HG02678 (cell line): ENCODE measurements around the gene OMA1.
"Not testable (repeated sequence)": the region's sequence is repeated elsewhere in the genome, so short reads cannot be mapped to it uniquely, and the experiment has no call there.

ENCODE experiments used
- ATAC-seq: cut with Tn5 transposase; IDR thresholded peaks from one replicate; pipeline ENCODE4 v1.9.1; 2021; ENCODE audit warnings: mild to moderate bottlenecking, moderate library complexity; ENCODE audit not compliant: unreplicated experiment

OMA1 gene

DNA sequence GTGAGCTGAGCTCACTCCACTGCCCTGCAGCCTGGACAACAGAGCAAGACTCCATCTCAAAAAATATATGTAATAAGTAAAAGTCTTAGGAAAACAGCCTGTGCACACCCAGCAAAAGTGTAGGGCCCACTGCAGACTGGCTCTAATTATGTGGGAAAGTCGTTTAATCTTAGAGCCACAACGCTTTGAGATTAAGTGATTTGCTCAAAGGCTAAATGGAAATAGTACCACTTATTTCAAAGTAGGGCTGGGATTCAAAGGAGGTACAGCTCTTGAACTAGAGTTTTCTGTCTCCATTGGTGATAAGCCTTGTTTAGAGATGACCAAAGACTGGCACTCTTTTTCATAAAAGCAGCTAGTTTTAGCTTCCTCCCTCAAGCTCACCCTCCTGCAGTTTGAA is 28.3 kb upstream of the OMA1 start:
- no peak for ATAC-seq

DNA sequence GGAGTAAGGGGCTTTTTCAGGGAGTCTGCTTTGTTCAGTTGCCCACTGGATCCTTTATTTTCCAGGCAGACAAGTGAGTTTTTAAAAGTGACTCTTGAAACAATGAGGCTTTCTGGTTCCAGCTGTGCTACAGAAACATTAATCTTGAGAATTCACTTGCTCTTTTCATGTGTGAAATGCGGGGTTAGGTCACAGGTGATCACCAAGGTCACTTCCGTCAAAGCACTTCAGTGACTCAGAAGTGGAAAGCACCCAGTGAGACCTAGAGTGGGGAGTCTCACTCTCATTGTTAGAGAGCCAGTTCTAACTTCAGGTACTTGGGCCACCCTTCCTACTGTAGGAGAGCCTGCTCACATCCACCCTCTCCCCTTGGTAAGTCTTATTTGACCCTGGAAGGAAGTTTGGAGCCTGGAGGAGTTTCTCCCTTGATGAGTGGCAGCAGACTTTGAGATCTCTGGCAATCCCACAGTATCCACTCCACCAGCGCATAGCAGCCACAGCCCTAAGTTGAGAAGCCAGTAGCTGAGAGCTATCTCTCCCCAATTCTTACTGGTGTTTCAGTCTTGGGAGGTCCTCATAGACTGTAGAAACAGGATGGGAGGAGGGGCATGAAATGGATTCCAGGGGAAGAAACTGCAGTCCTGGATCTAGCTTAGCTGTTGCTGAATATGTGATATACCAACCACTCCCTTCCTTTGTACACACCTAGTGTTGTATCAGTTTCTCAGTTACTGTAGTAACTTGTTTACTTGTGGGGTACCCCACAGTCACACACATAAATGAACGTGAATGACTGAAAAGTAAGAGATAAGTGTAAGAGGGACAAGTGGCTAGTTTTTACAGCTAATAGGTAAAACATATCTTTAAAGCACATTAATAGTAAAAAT is 27.4 kb upstream of the OMA1 start:
- ATAC-seq = peak; percentile 98

DNA sequence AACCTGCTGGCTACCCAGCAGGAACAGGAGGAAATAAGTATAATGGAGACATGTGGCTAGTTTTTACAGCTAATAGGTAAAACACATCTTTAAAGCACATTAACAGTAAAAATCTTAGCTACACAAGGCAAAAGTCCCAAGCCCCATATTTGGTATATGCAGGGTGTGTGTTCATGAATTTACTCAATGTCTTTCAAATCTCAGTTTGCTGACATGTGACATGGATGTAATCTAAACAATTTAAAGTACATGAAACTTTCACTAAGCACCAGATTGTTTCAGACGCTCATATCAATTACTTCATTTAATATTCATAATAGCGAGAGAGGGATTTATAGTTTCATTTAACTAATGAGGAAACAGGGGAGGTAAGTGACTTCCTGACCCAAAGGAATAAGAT is 26.6 kb upstream of the OMA1 start:
- no peak for ATAC-seq

DNA sequence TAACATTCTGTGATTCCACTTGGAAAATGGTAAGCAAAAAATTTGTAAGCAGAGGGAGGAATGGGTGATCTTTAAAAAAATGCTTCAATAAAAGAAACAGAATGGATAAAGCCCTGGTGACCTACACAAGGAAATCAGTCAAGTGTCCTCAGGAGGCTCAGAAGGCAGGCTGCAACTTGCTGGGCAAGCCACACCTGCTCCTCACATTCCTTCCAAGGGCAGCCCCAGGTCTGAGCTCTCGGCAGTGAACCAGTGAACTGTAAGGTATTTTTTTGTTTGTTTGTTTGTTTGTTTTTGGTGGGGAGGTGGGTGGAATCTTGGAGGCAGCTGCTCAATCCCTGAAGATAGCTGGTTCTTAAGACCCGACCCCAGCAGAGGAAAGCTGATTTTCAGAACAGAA is 26.2 kb upstream of the OMA1 start:
- ATAC-seq = no peak

DNA sequence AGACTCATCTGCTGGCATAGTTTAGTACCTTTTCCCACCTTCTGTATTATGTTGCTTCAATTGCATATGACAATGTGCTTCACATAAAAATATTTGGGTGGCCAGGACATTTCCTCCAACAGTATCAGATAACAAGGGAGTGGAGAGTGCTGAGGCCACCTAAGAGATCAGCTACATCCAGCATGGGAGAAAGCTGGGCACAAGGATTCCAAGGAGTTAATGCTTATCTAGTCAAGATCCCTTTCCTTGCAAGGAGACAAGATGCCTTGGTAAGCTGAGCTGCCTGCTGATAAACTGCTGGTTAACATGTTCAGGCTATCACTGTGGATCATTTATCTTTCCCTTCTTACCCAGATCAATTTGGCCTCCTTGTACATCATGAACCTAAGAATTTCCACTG is 25.1 kb upstream of the OMA1 start:
- no peak for ATAC-seq

DNA sequence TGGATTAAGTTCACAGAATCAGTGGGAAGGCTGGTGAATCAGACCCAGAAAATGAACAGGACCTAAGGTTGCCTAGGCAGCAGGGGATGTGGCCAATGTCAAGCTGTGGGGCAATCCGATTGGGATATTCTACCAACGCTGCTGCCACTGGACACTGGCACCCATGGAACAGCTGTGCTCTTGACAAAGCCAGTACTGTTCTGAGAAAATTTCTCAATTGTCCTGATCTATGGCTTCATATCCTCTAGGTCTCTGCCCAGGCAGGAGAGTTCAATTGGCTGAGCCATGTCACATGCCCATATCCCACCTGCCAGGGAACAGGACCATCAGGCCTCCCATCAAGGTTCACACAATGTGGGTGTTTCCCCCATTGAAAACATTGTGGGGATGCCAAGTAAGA is 24.3 kb upstream of the OMA1 start:
- no peak for ATAC-seq

DNA sequence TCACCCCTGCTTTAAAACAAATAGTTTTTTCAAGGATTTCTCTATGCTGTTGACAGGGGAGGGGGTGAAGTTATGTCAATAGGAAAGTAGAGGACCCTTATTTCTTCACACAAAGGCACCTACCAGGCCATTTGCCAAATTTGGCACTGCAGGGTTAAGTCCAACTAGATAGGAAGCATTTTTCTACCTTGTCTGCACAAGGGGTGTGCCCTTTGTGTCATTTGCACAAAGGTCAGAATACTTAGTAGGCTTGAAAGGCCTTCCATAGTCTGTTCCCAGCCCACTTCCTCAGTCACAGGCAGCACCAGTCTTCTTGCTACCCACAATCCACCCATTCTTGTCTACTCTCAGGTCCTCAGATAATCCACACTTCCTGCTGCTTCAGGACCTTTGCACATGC is 23.6 kb upstream of the OMA1 start:
- no peak for ATAC-seq

DNA sequence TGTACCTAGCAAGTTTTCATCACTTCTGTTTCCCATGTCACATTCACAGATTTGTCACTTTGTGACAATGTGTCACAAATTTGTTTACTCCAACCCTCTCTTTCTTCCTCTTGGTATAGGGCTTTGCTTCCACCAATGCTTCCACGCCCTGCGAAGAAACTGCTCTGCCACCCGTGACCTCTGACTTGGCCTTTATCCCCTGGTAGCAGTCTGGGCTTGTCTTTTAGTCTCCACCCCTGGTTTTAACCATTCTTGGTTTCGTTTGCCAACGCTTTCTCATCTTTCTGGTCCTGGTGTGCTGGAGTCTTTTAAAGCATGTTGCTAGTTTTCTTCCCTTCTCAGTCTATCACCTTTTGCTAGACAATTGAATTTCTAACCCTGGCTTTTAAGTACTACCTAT is 22.4 kb upstream of the OMA1 start:
- no peak for ATAC-seq

DNA sequence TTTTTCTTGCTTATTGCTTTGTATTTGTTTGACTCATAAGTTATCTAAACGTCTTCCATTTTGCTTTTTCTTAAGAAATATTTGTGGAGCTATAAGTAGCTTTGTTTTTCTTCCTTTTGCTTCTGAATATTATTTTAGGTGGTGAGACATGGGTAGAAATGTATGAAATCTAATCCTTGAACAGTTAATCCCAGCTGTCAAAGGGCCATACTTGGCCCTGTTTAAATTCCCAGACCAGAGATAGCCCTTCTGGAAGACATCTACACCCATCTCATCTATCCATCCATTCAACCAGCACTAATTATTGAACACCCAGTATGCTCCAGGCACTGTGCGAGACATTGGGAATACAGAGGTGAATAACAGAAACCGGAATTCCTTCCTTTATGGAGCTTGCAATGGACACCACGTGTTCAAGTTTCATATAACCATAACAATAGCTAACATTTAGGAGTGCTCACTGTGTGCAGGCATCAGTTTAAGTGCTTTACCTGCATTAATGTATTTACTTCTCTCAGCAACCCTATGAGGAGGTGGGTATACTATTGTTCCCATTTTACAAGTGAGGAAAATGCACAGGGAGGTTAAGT is 21.8 kb upstream of the OMA1 start:
- ATAC-seq = no peak

DNA sequence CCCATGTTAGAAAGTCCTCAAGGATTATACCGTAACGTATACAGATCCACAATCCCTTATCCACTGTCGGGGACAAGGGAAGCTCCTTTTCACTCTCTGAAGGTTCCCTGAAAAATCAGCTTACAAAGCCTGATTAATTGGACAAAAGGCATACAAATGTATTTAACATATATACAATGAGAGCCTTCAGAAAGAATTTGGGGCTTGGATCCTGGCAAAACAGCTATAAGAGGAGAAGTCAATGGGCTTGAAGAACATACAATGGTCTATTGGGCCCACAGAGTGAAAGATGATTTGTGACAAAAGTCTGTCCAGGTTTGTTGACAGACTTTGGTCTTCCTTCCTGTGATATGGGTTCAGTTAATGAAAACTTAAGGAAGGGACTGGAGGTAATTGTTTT is 19.8 kb upstream of the OMA1 start:
- ATAC-seq = no peak

DNA sequence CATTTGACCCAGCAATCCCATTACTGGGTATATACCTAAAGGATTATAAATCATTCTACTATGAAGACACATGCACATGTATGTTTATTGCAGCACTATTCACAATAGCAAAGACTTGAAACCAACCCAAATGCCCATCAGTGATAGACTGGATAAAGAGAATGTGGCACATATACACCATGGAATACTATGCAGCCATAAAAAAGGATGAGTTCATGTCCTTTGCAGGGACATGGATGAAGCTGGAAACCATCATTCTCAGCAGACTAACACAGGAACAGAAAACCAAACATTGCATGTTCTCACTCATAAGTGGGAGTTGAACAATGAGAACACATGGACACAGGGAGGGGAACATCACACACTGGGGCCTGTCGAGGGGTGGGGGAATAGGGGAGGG is 17.2 kb upstream of the OMA1 start:
- ATAC-seq = not testable (repeated sequence)

DNA sequence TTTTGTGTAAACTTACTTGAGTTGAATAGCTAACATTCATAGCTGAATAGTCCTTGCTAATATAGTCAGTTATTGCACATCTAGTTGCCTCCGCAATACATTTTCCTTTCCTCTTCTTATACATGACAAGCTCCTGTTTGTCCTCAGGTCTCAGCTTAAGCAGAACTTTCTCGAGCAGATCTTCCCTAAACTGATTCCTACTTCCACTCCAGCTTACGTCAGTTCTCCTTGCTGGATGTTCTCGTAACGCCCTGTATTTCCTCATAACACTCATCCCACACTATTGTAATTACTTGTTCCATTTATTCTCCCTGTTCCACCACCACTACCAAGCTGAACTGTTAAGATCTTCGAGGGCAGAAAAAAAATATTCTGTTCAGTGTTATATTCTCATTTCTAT is 15.1 kb upstream of the OMA1 start:
- ATAC-seq = no peak

DNA sequence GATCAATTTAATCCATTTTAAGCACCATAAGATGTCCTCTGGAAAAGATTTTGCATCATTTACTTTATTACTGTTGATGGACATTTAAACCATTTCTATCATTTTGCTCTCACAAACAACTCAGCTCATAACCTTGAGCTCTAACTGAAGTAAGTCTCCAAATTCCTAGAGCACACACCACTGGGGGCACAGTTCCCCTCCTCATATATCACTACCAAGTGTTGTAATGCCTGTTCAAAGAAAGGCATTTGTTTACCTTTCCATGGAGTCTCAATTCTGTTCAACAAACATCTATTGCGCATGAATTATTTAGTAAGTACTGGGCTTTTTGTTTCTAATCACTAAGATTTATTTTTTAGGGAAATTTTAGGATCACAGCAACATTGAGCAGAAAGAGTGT is 8.9 kb upstream of the OMA1 start:
- no peak for ATAC-seq

DNA sequence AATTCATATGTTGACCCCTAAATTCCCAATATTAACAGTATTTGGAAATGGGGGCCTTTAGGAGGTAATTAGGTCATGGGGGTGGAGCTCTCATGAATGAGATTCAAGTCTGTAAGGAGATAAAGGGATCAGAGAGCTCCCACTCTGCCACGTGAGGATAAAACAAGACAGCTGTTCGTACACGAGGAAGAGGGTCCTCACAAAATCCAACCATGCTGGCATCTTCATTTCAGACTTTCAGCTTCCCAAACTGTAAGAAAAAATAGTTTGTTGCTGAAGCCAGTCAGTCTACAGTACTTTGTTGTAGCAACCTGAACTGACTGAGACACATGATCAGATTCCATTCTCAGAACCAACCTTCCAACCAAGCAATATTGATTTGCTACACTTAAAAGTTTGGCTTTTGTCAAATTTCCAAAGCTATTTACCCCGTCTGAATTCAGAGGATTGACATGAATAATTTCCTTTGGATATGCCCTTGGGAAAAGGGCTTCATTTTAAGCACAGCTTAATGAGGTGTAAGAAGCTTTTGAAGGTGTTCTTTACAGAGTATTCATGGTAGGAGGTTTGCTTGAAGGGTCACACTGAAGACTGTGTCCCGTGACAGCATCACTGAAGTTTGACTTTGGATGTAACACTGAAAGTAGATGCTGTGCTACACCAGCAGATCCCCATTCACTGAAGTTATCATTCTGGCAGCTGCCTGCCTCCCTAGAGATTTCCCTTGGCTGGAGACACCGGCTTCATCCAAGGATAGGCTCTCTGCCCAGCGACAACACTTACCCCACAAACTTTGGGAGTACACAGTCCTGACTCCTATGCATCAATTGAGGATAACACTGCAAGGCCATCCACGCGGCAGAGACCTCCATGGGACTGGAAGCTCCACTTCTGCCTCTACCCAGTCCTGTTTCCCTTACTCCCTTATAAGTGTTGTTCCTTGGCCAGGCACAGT is 4.9 kb upstream of the OMA1 start:
- no peak for ATAC-seq

DNA sequence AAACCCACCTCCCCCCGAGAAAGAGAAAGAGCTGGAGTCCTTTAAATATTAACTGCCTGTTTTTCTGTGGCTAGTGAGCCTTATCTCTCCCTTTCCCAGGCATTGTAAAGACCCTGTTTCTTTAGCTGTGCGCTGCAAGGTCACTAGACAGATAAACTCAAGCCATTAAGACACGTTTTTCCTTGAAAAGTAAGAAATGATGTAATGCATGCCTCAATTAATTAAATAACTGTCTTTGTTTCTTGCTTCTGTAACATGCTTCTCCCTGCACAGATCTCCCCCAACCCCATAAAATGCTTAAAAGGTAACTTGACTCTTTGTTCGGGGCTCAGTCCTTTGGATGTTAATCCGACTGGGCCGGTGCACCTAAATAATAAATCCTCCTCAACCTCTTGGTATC is 2.8 kb upstream of the OMA1 start:
- not testable (repeated sequence) for ATAC-seq

DNA sequence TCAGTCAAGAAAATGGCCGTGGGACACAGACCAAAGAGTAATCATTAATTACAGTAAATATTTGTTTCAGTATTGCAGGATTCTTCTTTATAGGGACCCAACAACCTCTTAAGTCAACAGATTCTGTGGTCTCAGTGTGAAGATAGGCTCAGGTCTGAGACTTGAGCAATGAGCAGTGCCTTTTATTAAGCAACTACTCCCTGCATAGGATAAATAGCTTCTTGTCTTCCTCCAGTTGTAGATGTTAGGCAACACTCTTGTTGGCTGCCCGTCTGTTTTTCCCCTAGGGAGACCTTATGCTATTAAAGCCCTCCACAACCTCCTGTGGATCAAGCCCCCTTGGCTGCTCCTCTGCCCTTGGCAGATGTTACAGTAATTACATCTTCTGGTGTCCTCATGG is 1.8 kb upstream of the OMA1 start:
- ATAC-seq = no peak

DNA sequence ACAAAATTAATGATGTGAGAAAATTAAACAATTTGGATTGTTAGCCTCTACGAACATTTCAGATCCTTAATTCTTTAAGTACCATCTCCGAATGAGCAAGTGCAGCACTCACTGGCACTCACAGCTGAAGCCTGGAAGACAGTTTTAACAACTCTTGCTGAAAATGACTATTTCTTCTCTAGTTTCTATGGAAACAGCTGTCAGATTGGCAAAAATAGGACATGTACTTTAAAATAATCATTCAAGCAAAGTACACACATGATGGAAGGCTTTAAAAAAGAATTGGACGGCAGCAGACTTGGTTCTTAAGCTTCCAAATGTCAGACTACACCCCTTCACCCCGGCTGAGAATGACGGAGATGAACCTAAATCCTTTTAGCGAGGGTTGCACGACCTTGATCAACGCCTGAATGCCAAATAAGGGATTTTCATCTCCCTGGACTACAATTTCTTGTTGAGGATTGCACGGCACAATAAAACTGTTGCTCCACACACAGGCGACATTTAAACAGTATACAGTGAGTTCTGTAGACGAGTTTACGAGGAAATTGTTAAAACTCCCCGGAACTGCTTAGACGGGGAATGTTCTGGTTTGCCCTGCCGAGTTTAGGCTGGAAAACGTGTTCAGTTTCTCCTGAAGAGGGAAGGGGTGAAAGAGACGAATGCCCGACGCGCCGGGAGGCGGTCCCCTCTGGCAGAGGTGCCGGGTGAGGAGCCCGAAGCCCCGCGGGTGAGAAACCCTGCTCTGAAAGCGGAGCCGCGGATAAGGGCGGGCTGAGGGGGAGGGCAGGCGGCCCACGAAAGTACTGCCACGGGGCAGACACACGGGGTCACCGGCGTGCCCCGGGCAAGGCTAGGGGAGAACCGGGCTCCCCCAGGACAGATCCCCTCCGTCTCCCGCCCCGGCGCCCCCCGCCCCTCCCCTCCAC is 671 bp downstream of the OMA1 start:
- peak; percentile 57 for ATAC-seq

DNA sequence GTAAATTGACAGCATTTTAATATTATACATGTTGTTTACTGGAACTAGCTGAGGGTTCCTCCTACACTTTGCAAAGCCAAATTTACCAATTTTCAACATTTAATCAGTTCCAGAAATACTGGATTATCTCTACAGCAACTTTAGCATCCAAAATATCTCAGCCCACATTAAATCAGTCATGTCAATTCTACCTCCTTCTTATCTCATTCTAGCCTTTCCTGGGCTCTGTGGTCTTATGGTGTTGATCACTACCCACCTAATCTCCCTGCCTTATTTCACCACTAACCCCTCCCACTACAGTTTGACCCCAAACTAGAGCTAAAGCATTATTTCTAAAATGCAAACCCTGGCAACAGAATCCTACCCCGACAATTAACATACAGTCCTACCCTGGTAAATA is 3.3 kb downstream of the OMA1 start:
- ATAC-seq = no peak

DNA sequence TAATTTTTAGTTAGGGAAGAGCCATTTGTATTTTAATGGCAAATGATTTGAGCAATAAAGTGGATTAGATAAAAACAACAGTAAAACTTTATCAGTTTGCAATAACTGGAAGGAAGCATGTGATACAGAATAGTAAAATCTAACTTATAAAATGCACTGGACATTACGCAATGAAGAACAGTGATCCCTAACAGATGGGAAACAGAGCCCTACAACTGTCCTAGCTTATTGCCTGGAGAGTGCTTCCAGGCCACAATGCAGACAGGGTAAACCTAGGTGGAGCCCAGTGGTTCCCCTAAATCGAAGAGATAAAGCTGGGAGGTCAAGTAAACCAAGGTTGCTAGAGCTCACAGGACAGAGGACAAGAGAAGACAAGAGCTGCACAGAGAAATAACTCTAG is 7.0 kb downstream of the OMA1 start:
- ATAC-seq = no peak

DNA sequence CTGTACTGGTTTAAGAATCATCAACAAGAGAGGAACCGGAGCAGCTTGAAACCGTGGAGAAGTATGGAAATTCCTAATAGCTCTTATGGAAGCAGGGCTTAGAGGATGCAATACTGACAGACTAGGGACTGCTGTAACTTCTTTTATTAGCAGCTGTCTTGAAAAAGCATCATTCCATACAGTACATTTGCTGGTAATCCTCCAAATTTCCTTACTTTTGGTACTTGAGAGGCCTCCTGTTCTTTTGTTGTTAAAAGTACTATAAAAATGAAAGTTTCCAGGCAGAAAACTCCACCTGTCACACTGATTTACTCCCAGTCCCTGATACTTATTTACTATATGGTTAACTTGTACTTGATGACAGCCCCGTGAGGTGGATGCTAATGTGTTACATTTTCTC is 7.7 kb downstream of the OMA1 start:
- no peak for ATAC-seq

DNA sequence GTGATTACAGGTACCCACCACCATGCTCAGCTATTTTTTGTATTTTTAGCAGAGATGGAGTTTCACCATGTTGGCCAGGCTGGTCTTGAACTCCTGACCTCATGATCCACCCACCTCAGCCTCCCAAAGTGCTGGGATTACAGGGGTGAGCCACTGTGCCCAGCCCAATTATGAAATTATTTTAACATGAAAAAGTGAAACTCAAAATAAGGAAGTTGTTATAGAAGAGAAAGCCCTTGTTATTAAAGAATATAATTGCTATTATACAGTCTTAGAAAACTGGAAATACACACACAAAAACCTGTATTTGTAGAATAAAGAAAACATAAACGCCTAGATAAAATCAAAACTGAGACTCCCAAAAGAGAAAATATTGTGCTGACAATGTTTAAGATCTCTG is 14.7 kb downstream of the OMA1 start:
- not testable (repeated sequence) for ATAC-seq
